A549 (cell line): Measurements from ENCODE around the gene ANO9. TPM values are rescaled to one million over a fixed set of nuclear protein-coding genes. Genes with fewer than 3 reads are reported as not detected.

Experiments
- ATAC-seq, 2 experiments: fragments of 200-7000 bp in 1 of 2; fragments of >200 bp in 1 of 2; cut with Nextera tagmentation in 1 of 2; cut with Tn5 transposase in 1 of 2; 3 replicates each; pipeline versions ENCODE4 v1.8.0 to v1.9.1; 2018 to 2020; ENCODE audit warnings: mild to moderate bottlenecking in 1 of 2, moderate library complexity in 1 of 2
- CTCF ChIA-PET: fragments of 300-600 bp; sonication (Branson Sonifier 250); formaldehyde crosslinking; extraction: SDS; loops from one replicate; lab custom pipeline; 2021; ENCODE audit warnings: antibody characterized with exemption, inconsistent platforms; lab: Yijun Ruan, JAX
- POLR2A ChIA-PET: fragments of 350-600 bp; formaldehyde crosslinking; extraction: SDS; loops from one replicate; lab custom pipeline; 2021; ENCODE audit warnings: antibody characterized with exemption, inconsistent platforms; lab: Yijun Ruan, JAX
- DNase-seq, 2 experiments: peaks; one replicate each; pipeline versions ENCODE4 v3.0.0 to v3.0.0-alpha.2; 2011 to 2016; ENCODE audit warnings: low read depth in 1 of 2, low spot score in 1 of 2
- FAIRE-seq: peaks from 2 replicates; lab custom pipeline; 2011; peaks lifted over from hg19 to GRCh38; lab: Jason Lieb, UNC
- H3K27ac ChIP-seq, 2 experiments: fragments of >200 bp; sonication (Bioruptor Twin); formaldehyde crosslinking; 3 replicates each; pipeline ENCODE4 v1.5.1; 2016 to 2017
- H3K4me1 ChIP-seq: fragments of >200 bp; sonication (Bioruptor Twin); formaldehyde crosslinking; 3 replicates; pipeline ENCODE4 v1.6.1; 2016
- H3K4me2 ChIP-seq: fragments of >200 bp; sonication (Bioruptor Twin); formaldehyde crosslinking; 3 replicates; pipeline ENCODE4 v1.6.1; 2016
- H3K4me3 ChIP-seq: fragments of >200 bp; sonication (Bioruptor Twin); formaldehyde crosslinking; 3 replicates; pipeline ENCODE4 v1.5.1; 2016
- H3K9me3 ChIP-seq: fragments of >200 bp; sonication (Bioruptor Twin); formaldehyde crosslinking; 3 replicates; pipeline ENCODE4 v1.6.1; 2016
- CBX8 ChIP-seq: fragments of 200-600 bp; sonication (generic); IDR thresholded peaks from 2 replicates; pipeline ENCODE4 v1.6.1; 2016
- CHD4 ChIP-seq: fragments of 200-600 bp; sonication (generic); IDR thresholded peaks from 2 replicates; pipeline ENCODE4 v1.6.1; 2016; ENCODE audit warnings: antibody characterized with exemption, mild to moderate bottlenecking, borderline replicate concordance
- CTCF ChIP-seq: fragments of >200 bp; sonication (Bioruptor Twin); formaldehyde crosslinking; IDR thresholded peaks from 3 replicates; pipeline ENCODE4 v1.5.1; 2016
- E2F6 ChIP-seq: IDR thresholded peaks from 2 replicates; pipeline ENCODE4 v1.6.1; 2012; ENCODE audit warnings: low read depth, borderline replicate concordance
- EHMT2 ChIP-seq: fragments of 200-600 bp; sonication (generic); IDR thresholded peaks from 2 replicates; pipeline ENCODE4 v1.6.1; 2016; ENCODE audit warnings: antibody characterized with exemption, low read depth, mild to moderate bottlenecking, moderate library complexity
- EP300 ChIP-seq, 2 experiments: fragments of >200 bp; sonication (Bioruptor Twin); formaldehyde crosslinking; IDR thresholded peaks; 2 replicates in 1 of 2; 3 replicates in 1 of 2; pipeline ENCODE4 v1.6.1; 2016 to 2017
- ESRRA ChIP-seq: fragments of 150-350 bp; IDR thresholded peaks from 2 replicates; pipeline ENCODE4 v1.6.1; 2014; ENCODE audit warnings: mild to moderate bottlenecking, low read length, borderline replicate concordance
- FOSL2 ChIP-seq, 2 experiments: fragments of 450-650 bp in 1 of 2; fragments of >200 bp in 1 of 2; sonication (Bioruptor Twin) in 1 of 2; formaldehyde crosslinking; IDR thresholded peaks; 2 replicates each; pipeline versions ENCODE4 v1.5.0 to v1.6.1; 2016 to 2020; ENCODE audit warnings: mild to moderate bottlenecking in 1 of 2, moderate library complexity in 1 of 2
- GATA3 ChIP-seq: IDR thresholded peaks from 2 replicates; pipeline ENCODE4 v1.6.1; 2012; ENCODE audit warnings: borderline replicate concordance
- HES2 ChIP-seq: fragments of >200 bp; sonication (Bioruptor Twin); formaldehyde crosslinking; IDR thresholded peaks from 2 replicates; pipeline ENCODE4 v1.6.1; 2016
- HEYL ChIP-seq: fragments of 250-450 bp; sonication (Bioruptor Pico); IDR thresholded peaks from 2 replicates; pipeline ENCODE4 v1.8.0; 2021; ENCODE audit warnings: mild to moderate bottlenecking, moderate library complexity
- HOXB5 ChIP-seq: fragments of 250-450 bp; sonication (Bioruptor Pico); IDR thresholded peaks from 2 replicates; pipeline ENCODE4 v1.5.0; 2020; ENCODE audit warnings: mild to moderate bottlenecking, moderate library complexity
- MYC ChIP-seq: IDR thresholded peaks from 2 replicates; pipeline ENCODE4 v1.6.1; 2012; ENCODE audit warnings: mild to moderate bottlenecking, inconsistent platforms, low read length, improper control_type of control experiment, borderline replicate concordance
- RARB ChIP-seq: fragments of 250-450 bp; sonication (Bioruptor Pico); IDR thresholded peaks from 2 replicates; pipeline ENCODE4 v1.8.0; 2021; ENCODE audit warnings: mild to moderate bottlenecking, moderate library complexity
- RFX5 ChIP-seq: fragments of 450-650 bp; IDR thresholded peaks from 2 replicates; pipeline ENCODE4 v1.7.1; 2014; ENCODE audit warnings: antibody characterized with exemption, mild to moderate bottlenecking, moderate library complexity
- SMC3 ChIP-seq: fragments of >200 bp; sonication (Bioruptor Twin); formaldehyde crosslinking; IDR thresholded peaks from 3 replicates; pipeline ENCODE4 v1.6.1; 2018; ENCODE audit warnings: inconsistent platforms
- TFCP2L1 ChIP-seq: fragments of 250-450 bp; sonication (Bioruptor Pico); IDR thresholded peaks from 2 replicates; pipeline ENCODE4 v1.5.0; 2021; ENCODE audit warnings: mild to moderate bottlenecking
- ZFP36 ChIP-seq: fragments of 450-650 bp; IDR thresholded peaks from 2 replicates; pipeline ENCODE4 v1.6.1; 2014; ENCODE audit warnings: borderline replicate concordance; ENCODE audit not compliant: partially characterized antibody
- ZNF302 ChIP-seq: fragments of 250-450 bp; sonication (Bioruptor Pico); IDR thresholded peaks from 2 replicates; pipeline ENCODE4 v1.9.0; 2021; ENCODE audit warnings: inconsistent platforms, mild to moderate bottlenecking, moderate library complexity
- whole genome bisulfite sequencing: methylation state at CpG from one replicate; pipeline ENCODE4 v1.1.6; 2017; ENCODE audit errors: missing lambda C conversion rate; 5-methylcytosine and 5-hydroxymethylcytosine counted together
- polyA plus RNA-seq, 4 experiments: library from polyadenylated mRNA; depleted of rRNA in 3 of 4; stranded (reverse); fragments of >200 nt; fragmentation: RNase III in 1 of 4; extraction: RNeasy Plus Mini Kit Qiagen cat#74134 plus additional on column Dnase treatment in 1 of 4; gene quantifications; 2 replicates in 3 of 4; 3 replicates in 1 of 4; pipeline ENCODE4 v1.2.3, GENCODE V29; 2011 to 2017
- TF ChIP-seq, protein P1 (sequence below): fragments of 250-450 bp; sonication (Bioruptor Pico); IDR thresholded peaks from 2 replicates; pipeline ENCODE4 v1.5.0; 2021; ENCODE audit warnings: mild to moderate bottlenecking, moderate library complexity, borderline replicate concordance

Gene ANO9
- polyA plus RNA-seq, 2 of the 4 experiments (the other 2 are of a cell fraction), result 0.50 to 0.66 TPM

- TF ChIP-seq HOXB5 (CRISPR knock-in tag) (no peak), CTCF (no peak), RARB (CRISPR knock-in tag) (no peak), MYC (no peak), HES2 (no peak)
- TF ChIP-seq, all 56 proteins: peak for 0
These were observed 44.8 kb downstream of the ANO9 start (continued) for GRCh38 chr11:396948-397548.

GRCh38 chr11:396511-396947, 45.3 kb downstream of the ANO9 start:
- Histone ChIP-seq H3K9me3 (no peaks in the 10 kb centered on the region), H3K4me3 (no peak overlapping the region), H3K4me1 (peaks cover 37% of the 10 kb centered on the region), H3K27ac (peak overlapping the region in 1 of 2 experiments; percentile 98; a peak in 3 of 6 replicates), H3K4me2 (no peak overlapping the region)
- CTCF ChIA-PET, result interaction anchor here (1.2 to 3.0 kb wide), 7 partner anchors 8 to 74 kb away, joined by 3 to 19 read pairs (median 8); no protein-coding TSS in a partner anchor
- DNase-seq (peak; percentile 71 to 78), ATAC-seq (peak; percentile 58 to 73), FAIRE-seq (no peak)
- WGBS, result 79% methylated on average over 18 of the region's 23 CpGs
- POLR2A ChIA-PET, result interaction anchor here (0.6 to 1.7 kb wide), 4 partner anchors 11 to 102 kb away, joined by 3 to 9 read pairs (median 4); no protein-coding TSS in a partner anchor
- TF ChIP-seq FOSL2 (IDR thresholded peaks at IDR 0.05), result no peak
- TF ChIP-seq FOSL2 (CRISPR knock-in tag; IDR thresholded peaks at IDR 0.05), result no peak
- no peak for TF ChIP-seq CBX8
- no peak for TF ChIP-seq TFCP2L1 (CRISPR knock-in tag)
- no peak for TF ChIP-seq ZFP36
- TF ChIP-seq ZNF302 (CRISPR knock-in tag), result no peak
- TF ChIP-seq EP300 (IDR thresholded peaks at IDR 0.05), result no peak
- TF ChIP-seq SMC3, result no peak
- no peak for TF ChIP-seq HES2
- TF ChIP-seq E2F6, result no peak
- no peak for TF ChIP-seq RARB (CRISPR knock-in tag)
- no peak for TF ChIP-seq GATA3
- TF ChIP-seq CHD4, result no peak
- no peak for TF ChIP-seq HEYL (CRISPR knock-in tag)
- no peak for TF ChIP-seq RFX5
- TF ChIP-seq CTCF, result no peak
- no peak for TF ChIP-seq ESRRA
- TF ChIP-seq EHMT2, result no peak
- TF ChIP-seq, protein P1, sequence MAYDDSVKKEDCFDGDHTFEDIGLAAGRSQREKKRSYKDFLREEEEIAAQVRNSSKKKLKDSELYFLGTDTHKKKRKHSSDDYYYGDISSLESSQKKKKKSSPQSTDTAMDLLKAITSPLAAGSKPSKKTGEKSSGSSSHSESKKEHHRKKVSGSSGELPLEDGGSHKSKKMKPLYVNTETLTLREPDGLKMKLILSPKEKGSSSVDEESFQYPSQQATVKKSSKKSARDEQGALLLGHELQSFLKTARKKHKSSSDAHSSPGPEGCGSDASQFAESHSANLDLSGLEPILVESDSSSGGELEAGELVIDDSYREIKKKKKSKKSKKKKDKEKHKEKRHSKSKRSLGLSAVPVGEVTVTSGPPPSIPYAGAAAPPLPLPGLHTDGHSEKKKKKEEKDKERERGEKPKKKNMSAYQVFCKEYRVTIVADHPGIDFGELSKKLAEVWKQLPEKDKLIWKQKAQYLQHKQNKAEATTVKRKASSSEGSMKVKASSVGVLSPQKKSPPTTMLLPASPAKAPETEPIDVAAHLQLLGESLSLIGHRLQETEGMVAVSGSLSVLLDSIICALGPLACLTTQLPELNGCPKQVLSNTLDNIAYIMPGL (CRISPR knock-in tag), result no peak
